CD14-positive monocyte (primary cell): ENCODE data around the gene QSOX1. TPM values are rescaled to one million over a fixed set of nuclear protein-coding genes. Genes with fewer than 3 reads are reported as not detected.

Experiments used
- DNase-seq, 3 donors: peaks; one replicate each; pipeline ENCODE4 v3.0.0-alpha.2; 2011 to 2022
- H2AFZ ChIP-seq: 2 replicates; pipeline ENCODE4 v1.6.0; 2012; ENCODE audit warnings: mild to moderate bottlenecking, low read depth, low read length, inconsistent platforms; ENCODE audit not compliant: insufficient read depth, poor library complexity, severe bottlenecking
- H3K27ac ChIP-seq, 2 donors: 1 replicate in 1 of 2; 2 replicates in 1 of 2; pipeline ENCODE4 v1.5.1; 2012 to 2013; ENCODE audit warnings: low read length in 2 of 2, control low read depth in 1 of 2, inconsistent platforms in 1 of 2, low read depth in 1 of 2, mild to moderate bottlenecking in 1 of 2
- H3K27me3 ChIP-seq, 2 donors: one replicate each; pipeline versions ENCODE4 v1.6.0 to v1.6.1; 2011 to 2013; ENCODE audit warnings: low read length in 2 of 2; ENCODE audit not compliant: control insufficient read depth in 2 of 2, insufficient read depth in 2 of 2
- H3K36me3 ChIP-seq, 2 donors: replicated peaks in 1 of 2; 1 replicate in 1 of 2; 2 replicates in 1 of 2; pipeline versions ENCODE4 v1.5.1 to v1.6.1; 2012 to 2013; ENCODE audit warnings: low read length in 2 of 2, control low read depth in 1 of 2, inconsistent platforms in 1 of 2, mild to moderate bottlenecking in 1 of 2; ENCODE audit not compliant: insufficient read depth in 2 of 2, control insufficient read depth in 1 of 2
- H3K4me1 ChIP-seq, 2 donors: 1 replicate in 1 of 2; 2 replicates in 1 of 2; pipeline versions ENCODE4 v1.5.1 to v1.6.1; 2012 to 2013; ENCODE audit warnings: low read length in 2 of 2, control low read depth in 1 of 2, inconsistent platforms in 1 of 2, mild to moderate bottlenecking in 1 of 2, moderate library complexity in 1 of 2; ENCODE audit not compliant: insufficient read depth in 2 of 2, control insufficient read depth in 1 of 2
- H3K4me2 ChIP-seq: replicated peaks from 2 replicates; pipeline ENCODE3; 2012; ENCODE audit warnings: low read length, moderate library complexity, mild to moderate bottlenecking; ENCODE audit not compliant: poor library complexity, severe bottlenecking; ENCODE audit errors: extremely low read depth
- H3K4me3 ChIP-seq, 3 experiments: fragments of 200-600 bp in 1 of 3; sonication (generic) in 1 of 3; replicated peaks in 1 of 3; 1 replicate in 2 of 3; 2 replicates in 1 of 3; pipeline ENCODE4 v1.5.1; 2011 to 2013; ENCODE audit warnings: low read length in 3 of 3, mild to moderate bottlenecking in 3 of 3, control low read depth in 2 of 3, low read depth in 2 of 3, inconsistent platforms in 1 of 3, moderate library complexity in 1 of 3
- H3K79me2 ChIP-seq: 2 replicates; pipeline ENCODE4 v1.6.0; 2012; ENCODE audit warnings: mild to moderate bottlenecking, control low read depth, inconsistent platforms, low read length, moderate library complexity; ENCODE audit not compliant: insufficient read depth
- H3K9ac ChIP-seq: 2 replicates; pipeline ENCODE4 v1.6.0; 2017; ENCODE audit warnings: low read length, mild to moderate bottlenecking; ENCODE audit not compliant: insufficient read depth, poor library complexity, severe bottlenecking
- H3K9me3 ChIP-seq, 2 donors: replicated peaks in 1 of 2; 1 replicate in 1 of 2; 2 replicates in 1 of 2; pipeline versions ENCODE4 v1.5.1 to v1.6.1; 2012 to 2013; ENCODE audit warnings: low read length in 2 of 2, control low read depth in 1 of 2; ENCODE audit not compliant: control insufficient read depth in 1 of 2, insufficient read depth in 1 of 2
- H4K20me1 ChIP-seq: 2 replicates; pipeline ENCODE4 v1.6.0; 2012; ENCODE audit warnings: mild to moderate bottlenecking, low read length, control low read depth, moderate library complexity; ENCODE audit not compliant: insufficient read depth
- H3K27ac Mint-ChIP-seq, 7 donors: one replicate each; pipeline ENCODE4 v1.8.0; 2020; ENCODE audit warnings: mild to moderate bottlenecking in 7 of 7, mixed read lengths in 7 of 7, moderate library complexity in 6 of 7, inconsistent platforms in 2 of 7
- H3K27me3 Mint-ChIP-seq, 3 donors: one replicate each; pipeline ENCODE4 v1.8.0; 2021 to 2022; ENCODE audit warnings: low read depth in 3 of 3, mild to moderate bottlenecking in 3 of 3, mixed read lengths in 3 of 3, moderate library complexity in 3 of 3, inconsistent platforms in 1 of 3
- H3K36me3 Mint-ChIP-seq, 2 donors: one replicate each; pipeline ENCODE4 v1.8.0; 2020; ENCODE audit warnings: mixed read lengths in 2 of 2, inconsistent platforms in 1 of 2, mild to moderate bottlenecking in 1 of 2
- H3K4me1 Mint-ChIP-seq: one replicate; pipeline ENCODE4 v1.8.0; 2020; ENCODE audit warnings: mild to moderate bottlenecking, mixed read lengths
- H3K4me3 Mint-ChIP-seq, 2 donors: one replicate each; pipeline ENCODE4 v1.8.0; 2020; ENCODE audit warnings: mild to moderate bottlenecking in 2 of 2, mixed read lengths in 2 of 2, moderate library complexity in 1 of 2
- H3K9me3 Mint-ChIP-seq, 7 donors: one replicate each; pipeline ENCODE4 v1.8.0; 2020 to 2022; ENCODE audit warnings: mixed read lengths in 7 of 7, mild to moderate bottlenecking in 6 of 7, moderate library complexity in 6 of 7, inconsistent platforms in 2 of 7
- CTCF ChIP-seq: fragments of 200-600 bp; IDR thresholded peaks from one replicate; pipeline ENCODE4 v1.8.0; 2022; ENCODE audit warnings: antibody characterized with exemption, mild to moderate bottlenecking
- WGBS: methylation state at CpG from one replicate; pipeline ENCODE4 v1.1.5; 2013; ENCODE audit warnings: missing lambda C conversion rate; ENCODE audit not compliant: insufficient coverage; 5-methylcytosine and 5-hydroxymethylcytosine counted together
- intact Hi-C, 2 donors: fragments of 100-400 bp; cut with micrococcal nuclease; formaldehyde crosslinking; loops; one replicate each; pipeline versions ENCODE4 v1.15.0 to v1.15.1; 2023
- polyA plus RNA-seq, 3 donors: library from polyadenylated mRNA; depleted of rRNA in 1 of 3; unstranded in 2 of 3; stranded (reverse) in 1 of 3; fragments of 300-500 nt in 2 of 3; fragments of >200 nt in 1 of 3; fragmentation: Illumina TruSeq in 2 of 3; gene quantifications; 1 replicate in 2 of 3; 2 replicates in 1 of 3; pipeline ENCODE4 v1.2.3, GENCODE V29; 2012 to 2021

QSOX1 gene
- polyA plus RNA-seq, 3 donors = 34.5 to 86.5 (median 35.8) TPM

GRCh38 chr1:180224902-180225301 lies 70.2 kb downstream of the QSOX1 start:
- intact Hi-C loops = no loop called here
- 57% methylated on average over 2 of the region's 5 CpGs for WGBS

GRCh38 chr1:180225403-180225802 lies 70.7 kb downstream of the QSOX1 start:
- Histone ChIP-seq H3K9ac (no peak overlapping the region), H3K27me3 (peaks cover 53 to 68% of the 10 kb centered on the region in 2 donors), H4K20me1 (no peaks in the 10 kb centered on the region), H3K27ac (no peak overlapping the region), H3K4me3 (no peak overlapping the region), H3K9me3 (peaks cover 0 to 15% of the 10 kb centered on the region in 2 donors), H3K36me3 (no peaks in the 10 kb centered on the region), H3K79me2 (no peaks in the 10 kb centered on the region), H3K4me1 (peaks cover 8 to 16% of the 10 kb centered on the region in 2 donors), H3K4me2 (no peak overlapping the region), H2AFZ (no peak overlapping the region)
- Mint-ChIP-seq H3K4me3 (peak overlapping the region in 1 of 2 donors; percentile 31), H3K4me1 (peaks cover 13% of the 10 kb centered on the region), H3K27me3 (peaks cover 64 to 79% (median 65%) of the 10 kb centered on the region in 3 donors), H3K36me3 (peaks cover 0 to 2% of the 10 kb centered on the region in 2 donors), H3K27ac (no peak overlapping the region), H3K9me3 (peaks cover 0 to 13% (median 6%) of the 10 kb centered on the region in 7 donors)
- no peak for DNase-seq
- WGBS = no CpG with 5 or more reads among the region's 2 CpGs
- intact Hi-C loops = no loop called here
- no peak for TF ChIP-seq CTCF

More at GRCh38 chr1:180224902-180225301, 70.2 kb downstream of the QSOX1 start:
- H2AFZ ChIP-seq = no peak overlapping the region
- Mint-ChIP-seq H3K27me3 (peaks cover 61 to 77% (median 62%) of the 10 kb centered on the region in 3 donors), H3K4me3 (peak overlapping the region in 1 of 2 donors; percentile 11), H3K27ac (no peak overlapping the region), H3K9me3 (peaks cover 0 to 13% (median 6%) of the 10 kb centered on the region in 7 donors), H3K36me3 (no peaks in the 10 kb centered on the region), H3K4me1 (peaks cover 11% of the 10 kb centered on the region)
- peaks cover 50 to 64% of the 10 kb centered on the region in 2 donors for H3K27me3 ChIP-seq
- H3K4me2 ChIP-seq = no peak overlapping the region
- DNase-seq = no peak
- no peak for TF ChIP-seq CTCF
- H3K9me3 ChIP-seq = peaks cover 0 to 15% of the 10 kb centered on the region in 2 donors
- H3K4me1 ChIP-seq = peaks cover 5 to 13% of the 10 kb centered on the region in 2 donors
- H3K36me3 ChIP-seq = no peaks in the 10 kb centered on the region
- no peak overlapping the region for H3K27ac ChIP-seq
- no peaks in the 10 kb centered on the region for H3K79me2 ChIP-seq
- no peak overlapping the region for H3K9ac ChIP-seq
- no peaks in the 10 kb centered on the region for H4K20me1 ChIP-seq
- no peak overlapping the region for H3K4me3 ChIP-seq
